Measurements from ENCODE around the gene RNF212.

The RNF212 gene

DNA sequence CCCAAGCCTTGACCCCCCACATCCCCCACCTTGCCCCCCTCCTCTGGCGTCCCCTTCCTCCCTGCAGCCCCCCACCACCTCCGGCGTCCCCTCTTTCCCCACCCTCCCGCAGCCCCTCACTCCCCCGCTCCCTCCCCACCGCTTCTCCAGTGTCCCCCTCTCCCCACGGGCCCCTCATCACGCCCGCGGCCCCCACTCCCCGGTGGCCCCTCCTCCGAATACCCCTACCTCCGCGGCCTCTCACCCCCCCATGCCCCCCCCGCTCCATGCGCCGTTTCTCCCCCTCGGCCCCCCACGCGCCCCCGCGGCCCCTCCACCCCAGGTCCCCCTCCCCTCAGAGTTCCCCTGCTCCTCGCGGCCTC, 562 bp downstream of the RNF212 start:
- no peak for DNase-seq

DNA sequence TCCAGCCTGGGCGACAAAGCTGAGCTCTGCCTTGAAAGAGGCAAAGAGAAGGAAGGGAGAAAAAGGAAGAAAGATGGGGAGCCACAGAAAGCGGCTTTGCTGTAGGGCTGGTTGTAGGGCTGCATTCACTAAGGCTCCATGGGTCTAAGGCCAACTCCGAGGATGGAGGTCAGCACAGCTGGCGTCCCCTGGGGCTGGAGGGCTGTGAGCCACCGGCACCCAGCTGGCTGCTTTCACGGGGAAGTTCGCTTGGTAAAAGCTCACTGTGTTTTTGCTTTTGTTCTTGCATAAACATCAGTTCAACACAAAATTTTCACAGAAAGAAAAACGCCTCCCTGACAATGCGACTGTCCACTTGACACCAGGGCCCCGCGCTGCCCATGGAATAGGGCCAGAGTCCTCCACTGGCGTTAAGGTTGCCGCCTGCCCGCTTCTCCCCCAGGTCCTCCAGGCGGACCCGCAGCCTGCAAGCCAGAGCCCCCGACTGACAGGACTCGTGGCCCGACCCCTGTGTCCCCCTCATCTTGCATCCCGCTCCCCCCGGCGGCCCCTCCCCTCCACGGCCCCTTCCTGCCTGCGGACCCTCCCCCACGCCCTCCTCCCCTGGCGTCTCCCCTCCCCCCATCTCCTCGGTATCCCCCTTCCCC, 1.1 kb downstream of the RNF212 start:
- DNase-seq: no peak

GRCh38 chr4:1111259-1111809, 2.0 kb downstream of the RNF212 start:
- no peak for DNase-seq

- DNase-seq: no peak
Observed at GRCh38 chr4:1109898-1110506, 3.4 kb downstream of the RNF212 start.

GRCh38 chr4:1109333-1109732, 4.0 kb downstream of the RNF212 start:
- DNase-seq: no peak

GRCh38 chr4:1105662-1106061, 7.7 kb downstream of the RNF212 start:
- no peak for DNase-seq

- no peak for DNase-seq
Observed at GRCh38 chr4:1105067-1105466, 8.3 kb downstream of the RNF212 start.

GRCh38 chr4:1104647-1105046, 8.7 kb downstream of the RNF212 start:
- no peak for DNase-seq

- DNase-seq: no peak
Observed at GRCh38 chr4:1099684-1100335, 13.6 kb downstream of the RNF212 start.

DNA sequence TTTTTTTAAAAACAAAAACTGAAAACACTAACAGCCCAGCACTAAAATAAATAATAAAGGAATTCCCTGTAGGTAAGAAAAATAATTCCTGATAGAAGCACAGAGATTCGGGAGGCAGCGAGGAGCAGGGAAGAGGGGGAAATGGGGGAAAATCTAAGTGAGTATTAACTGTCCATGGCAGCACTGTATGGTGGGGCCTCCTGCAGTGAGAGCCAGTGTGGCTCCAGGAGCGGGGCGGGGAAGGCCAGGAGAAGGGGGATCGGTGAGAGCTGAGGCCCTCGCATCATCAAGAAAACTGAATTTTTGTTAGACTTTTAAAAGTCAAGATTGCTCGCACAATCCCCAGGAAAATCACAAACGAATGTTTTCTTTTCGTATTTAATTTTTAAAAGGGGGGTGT, 14.1 kb downstream of the RNF212 start:
- DNase-seq: no peak

GRCh38 chr4:1098311-1098925, 14.9 kb downstream of the RNF212 start:
- DNase-seq: no peak

DNA sequence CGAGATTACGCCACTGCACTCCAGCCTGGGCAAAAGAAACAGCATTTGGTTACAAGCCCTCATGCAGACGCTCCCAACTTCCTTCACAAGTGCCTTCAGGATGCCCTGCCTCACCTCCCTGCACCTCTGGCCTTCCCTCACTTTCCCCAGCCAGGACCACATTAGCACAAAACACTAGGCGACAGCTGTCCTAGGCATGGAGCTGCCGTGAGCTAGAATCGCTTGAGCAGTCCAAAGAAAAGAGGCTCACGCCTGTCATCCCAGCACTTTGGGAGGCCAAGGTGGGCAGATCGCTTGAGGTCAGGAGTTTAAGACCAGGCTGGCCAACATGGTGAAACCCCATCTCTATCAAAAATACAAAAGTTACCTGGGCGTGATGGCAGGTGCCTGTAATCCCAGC, 15.8 kb downstream of the RNF212 start:
- DNase-seq: no peak

- no peak for DNase-seq
Observed at GRCh38 chr4:1096841-1097240, 16.5 kb downstream of the RNF212 start.

DNA sequence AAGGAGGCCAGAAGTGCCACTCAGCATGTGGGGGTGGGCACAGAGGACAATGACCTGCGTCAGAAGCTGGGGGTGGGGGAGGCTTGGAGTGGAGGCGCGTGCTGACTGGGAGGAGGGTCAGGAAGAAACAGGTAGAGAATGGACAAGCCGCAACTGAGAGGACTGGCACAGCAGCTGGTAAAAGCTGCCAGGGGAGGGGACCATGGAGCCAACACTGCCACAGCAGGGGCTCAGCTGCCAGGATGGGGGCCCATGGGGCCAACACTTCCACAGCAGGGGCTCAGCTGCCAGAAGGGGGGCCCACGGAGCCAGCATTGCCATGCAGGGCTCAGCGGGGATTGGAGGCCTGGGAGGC, 19.1 kb downstream of the RNF212 start:
- no peak for DNase-seq

DNA sequence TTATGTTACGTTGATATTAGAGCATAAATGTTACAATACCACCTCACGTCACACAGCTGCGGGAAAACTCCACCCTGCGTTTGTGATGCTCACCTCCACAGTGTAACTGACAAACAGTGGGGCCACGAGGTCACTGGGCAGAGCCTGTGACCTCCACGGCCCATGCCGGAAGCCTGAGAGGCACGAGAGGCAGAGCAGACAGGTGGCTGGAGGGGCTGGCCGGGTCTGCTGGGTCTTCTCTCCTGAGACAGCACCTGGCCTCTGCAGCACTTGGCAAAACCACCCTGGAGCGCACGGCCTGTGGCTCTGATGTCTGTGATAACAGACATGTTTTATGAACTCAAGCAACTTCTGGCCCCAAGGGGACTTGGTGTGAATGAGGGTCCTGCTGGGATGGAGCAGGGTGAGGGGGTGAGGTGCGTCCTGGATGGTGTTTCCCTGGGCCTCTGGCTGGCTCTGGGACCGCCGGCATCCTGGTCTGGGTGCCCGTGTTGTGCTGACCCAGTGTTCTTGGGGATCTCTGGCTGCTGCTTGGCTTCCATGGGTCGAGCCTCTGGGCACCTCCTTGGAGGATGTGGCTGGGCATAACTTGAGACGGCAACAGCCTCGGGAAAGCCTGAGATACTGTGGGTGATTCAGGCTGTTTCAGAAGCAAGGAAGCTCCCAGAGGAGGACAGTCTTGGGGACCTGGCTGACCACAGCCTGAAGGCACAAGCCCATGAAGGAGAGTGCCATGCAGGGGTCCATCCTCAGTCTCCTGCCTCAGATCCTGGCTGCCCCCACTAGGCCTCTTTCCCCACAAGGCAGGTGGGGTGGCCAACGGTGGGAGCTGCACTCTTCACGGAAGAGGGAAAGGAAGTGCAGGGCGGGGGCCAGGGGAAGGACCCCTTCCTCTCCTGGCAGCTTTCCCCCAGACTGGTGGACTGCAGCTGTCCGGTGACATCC, 19.7 kb downstream of the RNF212 start:
- no peak for DNase-seq

- DNase-seq: no peak
Observed at GRCh38 chr4:1092983-1093361, 20.4 kb downstream of the RNF212 start.

DNA sequence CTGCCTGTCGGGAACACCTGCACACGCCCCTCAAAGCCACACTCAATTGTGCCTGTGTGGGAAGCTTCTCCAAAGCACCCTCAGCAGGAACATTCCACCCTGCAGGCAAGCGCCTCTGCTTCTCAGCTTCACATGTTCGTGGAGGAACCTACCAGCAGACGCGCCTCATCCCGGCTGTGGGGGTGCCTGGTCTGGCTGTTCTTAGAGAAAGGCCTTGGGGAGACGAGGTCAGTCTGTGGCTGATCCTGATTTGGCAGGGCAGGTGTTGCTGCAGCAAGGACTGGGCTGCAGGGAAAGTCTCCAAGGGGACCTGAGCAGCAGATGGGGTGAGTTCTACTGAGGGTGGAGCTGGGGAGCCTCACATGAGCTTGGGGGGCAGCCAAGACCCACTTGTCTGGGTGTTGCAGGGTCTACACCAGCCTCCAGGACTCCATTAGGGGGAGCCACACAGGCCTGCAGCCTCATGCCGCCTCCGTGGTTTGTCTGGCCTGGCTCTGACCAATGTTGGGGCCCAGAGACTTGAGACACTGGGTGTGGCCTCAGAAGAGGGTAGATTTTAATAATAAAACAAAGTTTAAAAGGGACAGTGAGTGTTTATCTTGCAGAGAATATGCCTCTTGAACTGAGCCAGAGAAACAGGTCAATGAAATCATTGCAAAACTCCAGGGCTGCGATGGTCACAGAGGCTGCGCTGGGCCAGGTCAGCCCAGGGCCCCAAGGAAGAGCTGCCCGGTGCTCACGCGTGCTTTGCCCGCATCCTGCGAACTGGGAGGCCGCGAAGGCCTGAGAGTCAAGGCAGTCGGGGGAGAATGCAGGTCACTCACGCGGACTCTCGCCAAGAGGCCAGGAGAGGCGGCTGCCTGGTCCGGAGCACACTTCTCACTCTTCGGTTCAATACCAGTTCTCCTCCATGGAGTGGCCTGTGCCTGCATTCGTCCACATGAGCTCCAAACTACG, 21.1 kb downstream of the RNF212 start:
- no peak for DNase-seq

DNA sequence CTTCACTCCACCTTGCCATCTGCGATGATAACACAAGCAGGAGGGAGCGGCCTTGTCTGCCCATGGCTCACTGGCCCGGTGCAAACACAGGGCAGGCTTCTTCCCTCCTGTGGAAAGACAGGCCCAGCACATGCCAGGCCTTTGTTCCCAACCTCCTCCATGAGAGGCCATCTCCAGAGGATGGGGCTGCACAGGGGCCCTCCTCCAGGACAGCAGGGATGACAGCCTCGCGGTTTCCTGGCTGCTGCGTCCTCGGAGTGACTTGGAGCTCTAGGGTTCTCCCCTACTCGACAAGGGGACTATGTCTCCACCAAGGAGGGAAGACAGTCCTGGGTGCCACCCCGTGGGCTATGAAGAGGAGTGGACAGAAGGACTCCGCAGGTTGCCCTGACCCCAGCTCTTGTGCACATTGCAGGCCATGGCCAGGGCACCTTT, 21.8 kb downstream of the RNF212 start:
- DNase-seq: no peak

- no peak for DNase-seq
Observed at GRCh38 chr4:1090465-1091440, 22.6 kb downstream of the RNF212 start.

- DNase-seq: no peak
Observed at GRCh38 chr4:1090036-1090435, 23.3 kb downstream of the RNF212 start.

Measured in KG1 (cell line).